HG03571 (cell line): ENCODE data around the gene CD200R1L.

Experiments
- ATAC-seq: cut with Tn5 transposase; IDR thresholded peaks from one replicate; pipeline ENCODE4 v1.9.1; 2021; ENCODE audit not compliant: unreplicated experiment

Gene CD200R1L

GRCh38 chr3:112769286-112769978, 77.2 kb downstream of the CD200R1L start:
- no peak for ATAC-seq

GRCh38 chr3:112767777-112768176, 78.9 kb downstream of the CD200R1L start:
- no peak for ATAC-seq

GRCh38 chr3:112767177-112767576, 79.5 kb downstream of the CD200R1L start:
- no peak for ATAC-seq
